ENCODE results near the gene CADM4.
"Not testable (repeated sequence)": the region's sequence is repeated elsewhere in the genome, so short reads cannot be mapped to it uniquely, and the experiment has no call there.

Gene CADM4

DNA sequence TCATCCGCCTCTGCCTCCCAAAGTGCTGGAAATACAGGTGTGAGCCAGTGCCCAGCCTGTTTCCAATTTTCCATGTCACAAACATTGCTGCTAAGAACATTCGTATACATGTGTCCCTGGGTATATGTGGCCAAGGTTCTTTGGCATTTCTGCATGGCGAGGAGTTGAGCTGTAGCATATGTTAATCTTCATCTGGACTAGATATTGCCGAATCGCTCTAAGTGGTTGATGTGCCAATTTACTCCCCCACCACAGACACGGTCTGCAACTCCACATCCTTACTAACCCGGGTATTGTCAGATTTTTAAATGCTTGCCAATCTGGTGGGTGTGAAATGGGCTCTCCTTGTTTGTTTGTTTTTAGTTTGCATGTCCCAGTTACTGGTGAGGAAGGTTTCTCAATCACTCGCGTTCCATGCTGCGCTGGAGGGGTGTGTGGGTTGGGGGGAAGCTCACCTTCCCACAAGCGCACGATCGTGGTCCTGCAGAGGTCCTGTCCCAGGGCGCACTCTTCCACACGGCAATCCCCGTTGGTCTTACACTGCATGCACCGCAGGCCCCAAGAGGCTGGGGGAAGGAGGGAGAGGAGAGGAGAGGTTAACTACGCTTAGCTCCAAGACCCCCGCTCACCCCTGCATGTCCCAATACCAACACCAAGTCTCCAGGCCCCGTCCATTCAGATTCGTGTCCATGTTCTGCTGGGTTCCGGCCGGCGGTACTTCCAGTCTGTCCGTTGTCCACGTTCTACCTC is 27.7 kb upstream of the CADM4 start:
- in situ Hi-C loops (cut with MboI; ENCODE audit: low pct_unique_long_range_greater_than_20kb, low sequenced_read_pairs) = no loop called here
- no peak for DNase-seq

- peak; percentile 88 for DNase-seq
- in situ Hi-C loops (cut with MboI; ENCODE audit: low pct_unique_long_range_greater_than_20kb, low sequenced_read_pairs) = no loop called here
Observed at GRCh38 chr19:43664018-43664417, 24.4 kb upstream of the CADM4 start.

DNA sequence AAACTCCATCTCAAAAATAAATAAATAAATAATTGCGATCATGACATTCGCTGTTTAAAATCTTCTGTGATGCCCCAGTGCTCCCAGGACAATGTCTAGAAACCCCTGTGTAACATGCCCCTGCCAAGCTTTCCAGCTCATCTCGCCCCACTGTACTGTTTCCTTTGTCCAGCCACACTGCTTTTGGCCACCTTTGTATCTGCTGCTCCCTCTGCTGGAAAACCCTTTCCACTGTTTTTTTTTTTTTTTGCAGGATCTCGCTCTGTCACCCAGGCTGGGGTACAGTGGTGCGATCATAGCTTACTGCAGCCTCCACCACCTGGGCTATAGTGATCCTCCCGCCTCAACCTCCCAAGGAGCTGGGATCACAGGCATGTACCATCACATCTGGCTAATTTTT is 22.8 kb upstream of the CADM4 start:
- no peak for DNase-seq
- in situ Hi-C loops (cut with MboI; ENCODE audit: low pct_unique_long_range_greater_than_20kb, low sequenced_read_pairs) = no loop called here

DNA sequence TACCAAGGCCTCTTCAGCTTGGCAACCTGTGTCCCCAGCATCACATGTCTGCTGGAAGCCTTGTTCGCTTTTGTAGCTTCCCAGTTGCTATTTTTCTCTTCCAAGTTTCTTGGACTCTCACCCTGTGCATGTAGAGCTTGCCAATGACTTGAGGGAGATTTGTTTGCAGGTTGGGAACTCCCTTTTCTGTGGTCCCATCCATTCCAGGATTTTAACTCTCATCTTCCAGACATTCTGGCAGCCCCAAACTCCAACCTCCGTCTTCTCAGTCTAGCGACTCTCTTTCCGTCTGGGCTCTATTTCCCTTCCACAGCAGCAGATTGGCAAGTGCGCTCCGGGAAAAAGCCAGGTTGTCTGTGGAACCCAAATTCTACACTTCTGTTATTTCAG is 21.3 kb upstream of the CADM4 start:
- in situ Hi-C loops (cut with MboI; ENCODE audit: low pct_unique_long_range_greater_than_20kb, low sequenced_read_pairs) = no loop called here
- no peak for DNase-seq

DNA sequence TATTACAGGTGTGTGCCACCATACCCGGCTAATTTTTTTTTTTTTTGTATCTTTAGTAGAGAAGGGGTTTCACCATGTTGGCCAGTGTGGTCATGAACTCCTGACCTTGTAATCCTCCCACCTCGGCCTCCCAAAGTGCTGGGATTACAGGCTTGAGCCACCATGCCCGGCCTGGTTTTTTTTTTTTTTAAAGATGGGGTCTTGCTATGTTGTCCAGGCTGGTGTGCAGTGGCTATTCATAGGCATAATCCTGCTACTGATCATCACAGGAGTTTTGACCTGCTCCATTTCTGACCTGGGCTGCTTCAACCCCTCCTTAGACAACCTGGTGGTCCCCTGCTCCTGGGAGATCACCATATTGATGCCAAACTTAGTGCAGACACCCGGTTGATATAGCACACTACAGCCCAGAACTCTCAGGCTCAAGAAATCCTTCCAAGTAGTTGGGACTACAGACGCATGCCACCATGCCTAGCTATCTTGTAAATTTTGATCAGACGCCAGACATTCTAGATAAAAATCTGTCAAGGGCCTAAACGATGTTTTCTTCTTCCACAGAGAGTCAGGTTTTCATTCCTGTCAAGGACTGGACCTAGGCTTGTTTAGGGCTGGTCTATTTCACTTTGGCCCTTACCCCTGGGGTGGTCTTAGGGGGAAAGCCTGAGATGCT is 20.8 kb upstream of the CADM4 start:
- no peak for DNase-seq
- in situ Hi-C loops (cut with MboI; ENCODE audit: low pct_unique_long_range_greater_than_20kb, low sequenced_read_pairs) = no loop called here

DNA sequence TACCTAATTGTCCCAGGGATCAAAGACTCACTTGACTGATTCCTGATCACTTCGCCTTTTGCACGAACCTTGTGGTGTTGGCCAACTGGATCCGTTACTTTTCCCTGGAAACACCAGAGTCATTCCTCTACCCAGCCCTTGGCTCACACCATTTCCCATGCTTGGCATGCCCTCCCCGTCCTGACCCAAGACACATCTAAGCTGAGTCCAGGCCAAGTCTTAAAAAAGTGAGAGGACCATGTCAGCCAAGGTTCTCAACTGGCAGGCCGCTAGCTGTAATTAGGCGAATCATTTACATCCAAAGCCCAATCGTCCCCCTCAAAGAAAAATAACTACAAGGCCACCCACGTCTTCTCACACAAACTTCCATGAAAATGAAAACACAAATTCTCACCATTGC is 18.8 kb upstream of the CADM4 start:
- no peak for DNase-seq
- in situ Hi-C loops (cut with MboI; ENCODE audit: low pct_unique_long_range_greater_than_20kb, low sequenced_read_pairs) = no loop called here

- in situ Hi-C loops (cut with MboI; ENCODE audit: low pct_unique_long_range_greater_than_20kb, low sequenced_read_pairs) = no loop called here
- no peak for DNase-seq
Observed at GRCh38 chr19:43658001-43658400, 18.4 kb upstream of the CADM4 start.

DNA sequence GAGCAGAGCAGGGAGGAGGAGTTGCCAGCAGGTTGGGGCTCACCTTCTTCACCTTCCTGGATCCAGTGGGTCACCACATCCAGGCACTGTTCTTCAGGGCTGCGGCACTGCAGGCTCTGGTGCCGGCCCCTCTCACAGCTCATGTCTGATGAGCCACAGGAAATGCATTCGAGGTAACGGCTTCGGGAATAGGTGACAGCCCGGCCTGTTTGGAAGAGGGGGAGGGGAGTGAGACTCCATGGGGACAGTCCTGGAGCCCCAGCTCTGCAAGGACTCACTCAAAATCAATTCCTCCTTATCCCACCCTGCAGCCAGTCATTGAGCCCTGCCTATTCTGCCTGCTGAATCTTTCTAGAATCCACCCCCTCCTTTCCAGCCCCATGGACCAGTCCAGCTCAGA is 16.8 kb upstream of the CADM4 start:
- DNase-seq = no peak
- in situ Hi-C loops (cut with MboI; ENCODE audit: low pct_unique_long_range_greater_than_20kb, low sequenced_read_pairs) = no loop called here

- DNase-seq = no peak
- in situ Hi-C loops (cut with MboI; ENCODE audit: low pct_unique_long_range_greater_than_20kb, low sequenced_read_pairs) = no loop called here
Observed at GRCh38 chr19:43652546-43652874, 12.9 kb upstream of the CADM4 start.

- peak; percentile 79 for DNase-seq
- in situ Hi-C loops (cut with MboI; ENCODE audit: low pct_unique_long_range_greater_than_20kb, low sequenced_read_pairs) = no loop called here
Observed at GRCh38 chr19:43651758-43652545, 12.3 kb upstream of the CADM4 start.

- in situ Hi-C loops (cut with MboI; ENCODE audit: low pct_unique_long_range_greater_than_20kb, low sequenced_read_pairs); DNase-seq: not testable (repeated sequence)
Observed at GRCh38 chr19:43650276-43650675, 10.6 kb upstream of the CADM4 start.

DNA sequence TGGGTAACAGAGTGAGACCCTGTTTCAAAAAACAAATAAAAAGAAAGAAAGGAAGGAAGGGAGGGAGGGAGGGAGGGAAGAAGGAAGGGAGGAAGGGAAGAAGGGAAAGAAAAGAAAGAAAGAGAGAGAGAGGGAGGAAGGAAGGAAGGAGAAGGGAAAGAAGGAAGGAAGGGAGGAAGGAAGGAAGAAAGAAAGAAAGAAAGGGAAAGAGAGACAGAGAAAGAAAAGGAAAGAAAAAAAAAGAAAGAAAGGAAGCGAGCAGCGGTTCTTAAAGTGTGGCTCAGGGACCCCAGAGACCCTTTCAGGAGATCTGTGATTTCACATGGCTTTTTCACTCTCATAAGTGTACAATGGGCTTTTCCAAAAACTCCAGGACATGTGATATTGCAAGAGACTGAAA is 9.9 kb upstream of the CADM4 start:
- DNase-seq = no peak
- in situ Hi-C loops (cut with MboI; ENCODE audit: low pct_unique_long_range_greater_than_20kb, low sequenced_read_pairs) = no loop called here

DNA sequence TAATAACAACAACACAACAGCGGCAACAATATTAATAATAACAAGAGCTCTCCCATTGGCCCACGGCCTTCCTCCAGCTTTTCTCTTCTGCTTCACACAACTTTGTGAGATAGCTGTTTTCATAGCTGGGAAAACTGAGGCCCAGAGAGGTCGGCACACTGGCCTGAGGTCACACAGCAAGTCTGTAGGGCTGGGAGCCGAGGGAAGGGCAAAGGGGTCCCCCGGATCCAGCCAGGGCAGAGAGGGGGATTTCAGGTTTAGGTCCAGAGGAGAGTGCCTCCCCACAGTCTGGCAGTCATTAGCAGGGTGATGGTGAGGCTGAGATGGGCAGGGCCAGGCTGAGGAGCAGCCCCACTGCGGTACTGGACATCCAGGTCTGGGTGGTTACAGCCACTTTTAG is 9.0 kb upstream of the CADM4 start:
- no peak for DNase-seq
- in situ Hi-C loops (cut with MboI; ENCODE audit: low pct_unique_long_range_greater_than_20kb, low sequenced_read_pairs) = no loop called here

- DNase-seq = no peak
- in situ Hi-C loops (cut with MboI; ENCODE audit: low pct_unique_long_range_greater_than_20kb, low sequenced_read_pairs) = no loop called here
Observed at GRCh38 chr19:43644181-43644580, 4.5 kb upstream of the CADM4 start.

GRCh38 chr19:43643326-43643725 is 3.7 kb upstream of the CADM4 start:
- no peak for DNase-seq
- in situ Hi-C loops (cut with MboI; ENCODE audit: low pct_unique_long_range_greater_than_20kb, low sequenced_read_pairs) = no loop called here

DNA sequence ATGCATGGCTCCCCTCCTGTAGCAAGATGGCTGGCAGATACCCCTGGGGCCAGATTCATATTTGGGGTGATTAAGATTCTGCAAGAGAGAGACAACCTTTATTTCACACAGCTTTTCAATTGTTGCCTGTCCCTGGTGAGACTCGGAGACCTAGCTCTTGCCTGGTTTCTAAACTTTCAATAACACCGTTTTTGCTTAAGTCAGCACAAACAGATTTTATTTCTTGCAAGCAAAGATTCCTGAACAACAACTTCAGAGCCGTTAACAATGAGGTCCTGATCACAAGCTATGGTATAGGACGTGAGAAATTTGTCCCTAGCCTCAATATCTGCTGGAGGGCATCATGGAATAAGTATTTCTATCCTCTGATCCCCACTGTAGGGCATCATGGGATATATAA is 2.9 kb upstream of the CADM4 start:
- in situ Hi-C loops (cut with MboI; ENCODE audit: low pct_unique_long_range_greater_than_20kb, low sequenced_read_pairs) = no loop called here
- no peak for DNase-seq

- in situ Hi-C loops (cut with MboI; ENCODE audit: low pct_unique_long_range_greater_than_20kb, low sequenced_read_pairs) = no loop called here
- no peak for DNase-seq
Observed at GRCh38 chr19:43641333-43641732, 1.7 kb upstream of the CADM4 start.

DNA sequence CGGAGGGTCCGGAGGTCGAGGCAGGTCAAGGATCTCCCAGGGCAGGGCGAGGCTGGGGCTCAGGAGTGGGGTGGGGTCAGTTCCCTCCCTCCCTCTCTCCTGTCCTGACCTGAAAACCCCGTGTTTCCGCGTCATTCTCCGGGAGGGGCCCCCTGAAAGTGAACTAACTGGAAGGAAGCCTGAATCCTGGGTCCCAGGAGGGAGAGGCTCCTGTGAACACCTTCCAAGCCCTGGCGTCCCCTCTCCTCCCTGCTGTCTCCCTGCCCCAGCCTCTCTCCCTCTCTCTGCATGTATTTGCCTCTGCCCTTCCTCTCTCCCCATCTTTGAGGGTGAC is 741 bp upstream of the CADM4 start:
- no peak for DNase-seq
- in situ Hi-C loops (cut with MboI; ENCODE audit: low pct_unique_long_range_greater_than_20kb, low sequenced_read_pairs) = no loop called here

DNA sequence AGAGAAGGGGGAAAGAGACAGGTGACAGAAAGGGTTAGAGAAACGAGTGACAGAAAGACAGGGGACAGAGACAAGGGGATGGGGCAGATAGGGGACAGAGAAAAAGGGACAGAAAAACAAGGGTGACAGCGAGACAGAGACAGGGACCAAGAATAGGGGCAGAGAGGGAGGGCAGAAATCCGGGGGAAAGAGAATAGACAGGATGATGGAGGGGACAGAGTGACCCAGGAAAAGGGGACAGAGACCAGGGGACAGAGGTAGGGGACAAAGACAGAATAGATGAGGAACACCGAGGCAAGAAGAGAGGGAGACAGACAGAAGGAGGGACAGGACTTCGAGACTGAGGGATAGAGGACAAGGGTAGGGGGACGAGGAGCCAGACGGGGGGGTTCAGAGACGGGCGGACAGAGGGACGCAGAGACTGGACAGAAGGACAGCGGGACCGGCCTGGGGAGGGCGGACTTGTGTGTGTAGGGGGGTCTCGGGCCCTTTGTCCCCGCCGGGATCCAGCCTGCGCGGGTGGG is 593 bp downstream of the CADM4 start:
- in situ Hi-C loops (cut with MboI; ENCODE audit: low pct_unique_long_range_greater_than_20kb, low sequenced_read_pairs) = no loop called here
- DNase-seq = no peak

- in situ Hi-C loops (cut with MboI; ENCODE audit: low pct_unique_long_range_greater_than_20kb, low sequenced_read_pairs) = no loop called here
- no peak for DNase-seq
Observed at GRCh38 chr19:43638214-43638994, 1.2 kb downstream of the CADM4 start.
